Thyroid gland (tissue), 4 donors: ENCODE results near the gene RMI2.

ENCODE experiments used
- POLR2A ChIP-seq, 2 donors: fragments of 450-650 bp; IDR thresholded peaks; one replicate each; pipeline ENCODE4 v1.6.1; 2017; ENCODE audit warnings: antibody characterized with exemption in 2 of 2, mild to moderate bottlenecking in 2 of 2, moderate library complexity in 1 of 2
- TF ChIP-seq, protein P1 (sequence below), 6 experiments: fragments of 200-600 bp in 3 of 6; fragments of 450-650 bp in 3 of 6; sonication (generic) in 3 of 6; IDR thresholded peaks; one replicate each; pipeline ENCODE4 v1.5.1; 2016 to 2019; ENCODE audit warnings: antibody characterized with exemption in 6 of 6, mild to moderate bottlenecking in 2 of 6, inconsistent platforms in 1 of 6, moderate library complexity in 1 of 6

DNA sequence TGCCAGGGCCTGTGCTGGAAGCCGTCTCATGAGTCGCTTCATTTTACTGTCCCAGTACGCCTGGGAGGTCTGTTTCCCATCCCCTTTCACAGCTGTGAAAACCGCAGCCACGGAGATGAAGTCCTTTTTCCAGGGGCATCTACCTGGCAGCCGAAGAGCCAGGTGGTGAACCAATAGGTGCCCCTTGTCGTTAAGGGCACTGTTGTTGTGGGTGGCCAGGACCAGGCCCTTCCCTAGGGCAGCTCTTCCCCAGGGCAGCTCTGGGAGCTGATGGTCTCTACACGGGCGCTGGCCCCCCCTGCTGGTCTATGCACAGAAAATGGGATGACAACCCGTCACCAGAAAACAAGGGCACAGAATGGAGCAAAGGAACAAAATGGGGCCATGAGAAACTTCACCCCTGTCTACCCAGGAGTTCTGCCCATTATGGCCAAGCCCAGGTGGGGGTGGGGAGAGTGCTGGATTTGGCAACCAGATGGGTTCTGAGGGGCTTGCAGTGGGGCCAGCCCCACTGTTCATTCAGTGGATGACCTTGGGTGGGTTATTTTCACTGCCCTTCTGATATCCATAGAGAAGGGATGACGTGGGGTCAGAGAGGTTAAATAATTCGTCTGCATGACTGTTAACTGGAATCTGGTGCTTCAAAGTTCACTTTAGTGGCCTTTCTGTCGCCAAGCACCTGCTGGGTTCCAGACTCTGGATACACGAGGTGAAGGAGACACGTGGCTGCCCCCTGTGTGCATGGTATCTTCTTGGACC lies 11.5 kb downstream of the RMI2 start:
- TF ChIP-seq POLR2A (IDR thresholded peaks at IDR 0.05) = no peak
- TF ChIP-seq, protein P1, sequence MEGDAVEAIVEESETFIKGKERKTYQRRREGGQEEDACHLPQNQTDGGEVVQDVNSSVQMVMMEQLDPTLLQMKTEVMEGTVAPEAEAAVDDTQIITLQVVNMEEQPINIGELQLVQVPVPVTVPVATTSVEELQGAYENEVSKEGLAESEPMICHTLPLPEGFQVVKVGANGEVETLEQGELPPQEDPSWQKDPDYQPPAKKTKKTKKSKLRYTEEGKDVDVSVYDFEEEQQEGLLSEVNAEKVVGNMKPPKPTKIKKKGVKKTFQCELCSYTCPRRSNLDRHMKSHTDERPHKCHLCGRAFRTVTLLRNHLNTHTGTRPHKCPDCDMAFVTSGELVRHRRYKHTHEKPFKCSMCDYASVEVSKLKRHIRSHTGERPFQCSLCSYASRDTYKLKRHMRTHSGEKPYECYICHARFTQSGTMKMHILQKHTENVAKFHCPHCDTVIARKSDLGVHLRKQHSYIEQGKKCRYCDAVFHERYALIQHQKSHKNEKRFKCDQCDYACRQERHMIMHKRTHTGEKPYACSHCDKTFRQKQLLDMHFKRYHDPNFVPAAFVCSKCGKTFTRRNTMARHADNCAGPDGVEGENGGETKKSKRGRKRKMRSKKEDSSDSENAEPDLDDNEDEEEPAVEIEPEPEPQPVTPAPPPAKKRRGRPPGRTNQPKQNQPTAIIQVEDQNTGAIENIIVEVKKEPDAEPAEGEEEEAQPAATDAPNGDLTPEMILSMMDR (IDR thresholded peaks at IDR 0.05) = peak; percentile 23 to 58 (median 51)
